G401 (cell line): Measurements from ENCODE around the gene OR8D2. TPM values are rescaled to one million over a fixed set of nuclear protein-coding genes. Genes with fewer than 3 reads are reported as not detected.
"Not testable (repeated sequence)": the region's sequence is repeated elsewhere in the genome, so short reads cannot be mapped to it uniquely, and the experiment has no call there.

Source experiments
- DNase-seq: peaks from one replicate; pipeline ENCODE4 v3.0.0-alpha.2; 2015; ENCODE audit warnings: low spot score
- in situ Hi-C: cut with HindIII; loops from 2 replicates; pipeline ENCODE4 v1.10.0; 2016; ENCODE audit warnings: low sequenced_read_pairs, mixed read lengths
- total RNA-seq: library from RNA; depleted of rRNA; stranded (reverse); fragments of >200 nt; shearing (Covaris generic); gene quantifications from 2 replicates; pipeline ENCODE4 v1.2.3, GENCODE V29; 2014; rRNA removed

Gene OR8D2
- total RNA-seq, 1 experiment from 2014 or later: not detected

- in situ Hi-C loops: no loop called here
- DNase-seq: no peak
Measured at GRCh38 chr11:124297921-124298320, 22.1 kb downstream of the OR8D2 start.

GRCh38 chr11:124296016-124296415, 24.0 kb downstream of the OR8D2 start:
- DNase-seq: no peak
- in situ Hi-C loops: no loop called here

- in situ Hi-C loops: no loop called here
- DNase-seq: no peak
Measured at GRCh38 chr11:124294687-124295086, 25.3 kb downstream of the OR8D2 start.

- DNase-seq: no peak
Measured at GRCh38 chr11:124285610-124286344, 34.2 kb downstream of the OR8D2 start.

GRCh38 chr11:124278261-124278660, 41.7 kb downstream of the OR8D2 start:
- DNase-seq: no peak
- in situ Hi-C loops: no loop called here

More at GRCh38 chr11:124285610-124286344, 34.2 kb downstream of the OR8D2 start:
- in situ Hi-C loops: no loop called here

- in situ Hi-C loops: no loop called here
Measured at GRCh38 chr11:124277804-124278203, 42.2 kb downstream of the OR8D2 start.

GRCh38 chr11:124277207-124277606, 42.8 kb downstream of the OR8D2 start:
- in situ Hi-C loops: no loop called here
- DNase-seq: no peak

More at GRCh38 chr11:124277804-124278203, 42.2 kb downstream of the OR8D2 start:
- DNase-seq: no peak

GRCh38 chr11:124276081-124276480, 43.9 kb downstream of the OR8D2 start:
- no peak for DNase-seq

GRCh38 chr11:124274000-124274399, 46.0 kb downstream of the OR8D2 start:
- no peak for DNase-seq
- in situ Hi-C loops: no loop called here

More at GRCh38 chr11:124276081-124276480, 43.9 kb downstream of the OR8D2 start:
- in situ Hi-C loops: no loop called here

- in situ Hi-C loops, DNase-seq: not testable (repeated sequence)
Measured at GRCh38 chr11:124270886-124271285, 49.1 kb downstream of the OR8D2 start.

Other genes starting within 250 kb of the OR8D2 start
- gene VWA5A, start 204.7 kb downstream of the OR8D2 start, total RNA-seq: 0.98 TPM in 1 of 2 replicates, not detected in the other
- not detected in 2 replicates for gene OR10D3, start 136.9 kb downstream of the OR8D2 start, total RNA-seq
- not detected in 2 replicates for gene OR8G1, start 79.1 kb downstream of the OR8D2 start, total RNA-seq
- gene OR8G5, start 63.8 kb downstream of the OR8D2 start, total RNA-seq: not detected in 2 replicates
- not detected in 2 replicates for gene OR8D1, start 6.2 kb downstream of the OR8D2 start, total RNA-seq
- gene OR8B2, start 64.3 kb upstream of the OR8D2 start, total RNA-seq: not detected in 2 replicates
- gene OR8B3, start 78.8 kb upstream of the OR8D2 start, total RNA-seq: not detected in 2 replicates
- not detected in 2 replicates for gene OR8B4, start 104.7 kb upstream of the OR8D2 start, total RNA-seq
- not detected in 2 replicates for gene OR8B8, start 125.5 kb upstream of the OR8D2 start, total RNA-seq
- gene OR8B12, start 223.5 kb upstream of the OR8D2 start, total RNA-seq: not detected in 2 replicates
- not detected in 2 replicates for gene OR8A1, start 249.8 kb upstream of the OR8D2 start, total RNA-seq